Activated naive CD4-positive, alpha-beta T cell treated with anti-CD3 and anti-CD28 coated beads, Interleukin-2, amount 50 U/mL, for 16 hours (primary cell): Measurements from ENCODE around the gene AKT1.

Experiments used
- DNase-seq: peaks from one replicate; pipeline ENCODE4 v3.0.0-alpha.2; 2020

The AKT1 gene

DNA sequence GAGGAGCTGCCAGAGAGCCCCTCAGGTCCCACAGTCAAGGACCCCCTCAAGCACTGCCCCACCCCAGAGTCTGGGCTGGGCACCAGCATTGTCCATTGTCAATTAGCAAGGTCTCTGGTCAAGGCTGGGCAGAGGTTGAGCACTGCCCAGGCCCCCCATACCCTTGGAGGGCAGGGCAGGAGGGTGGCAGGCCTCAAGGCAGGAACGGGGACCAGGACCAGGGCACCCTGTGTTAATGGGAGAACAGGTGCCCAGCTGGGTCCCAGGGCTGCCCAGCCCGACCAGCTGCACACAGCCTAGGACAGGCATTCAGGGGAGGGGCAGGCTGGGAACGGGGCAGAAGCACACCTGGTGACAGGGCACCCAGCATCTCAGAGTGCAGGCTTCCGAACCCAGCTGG, 24.2 kb downstream of the AKT1 start:
- DNase-seq = no peak

DNA sequence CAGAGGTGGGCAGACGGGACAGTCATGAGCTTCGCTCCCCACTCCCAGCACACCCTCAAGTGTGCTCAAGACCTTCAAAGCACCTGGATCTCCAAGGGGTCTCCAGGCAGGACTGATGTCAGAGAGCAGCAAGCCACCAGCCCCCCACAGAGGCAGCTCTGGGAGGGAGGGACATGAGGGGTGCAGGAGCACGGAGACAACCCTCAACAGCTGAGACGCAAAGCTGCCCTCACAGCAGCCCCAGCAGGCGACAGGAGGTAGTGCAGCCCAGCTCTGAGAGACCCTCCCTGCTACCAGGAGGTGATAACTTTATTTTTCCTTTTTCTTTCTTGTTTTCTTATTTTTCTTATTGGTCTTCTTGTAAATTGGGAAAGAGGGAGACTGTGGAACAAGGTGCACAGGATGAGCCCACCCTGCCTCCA, 24.7 kb downstream of the AKT1 start:
- DNase-seq = peak; percentile 44

DNA sequence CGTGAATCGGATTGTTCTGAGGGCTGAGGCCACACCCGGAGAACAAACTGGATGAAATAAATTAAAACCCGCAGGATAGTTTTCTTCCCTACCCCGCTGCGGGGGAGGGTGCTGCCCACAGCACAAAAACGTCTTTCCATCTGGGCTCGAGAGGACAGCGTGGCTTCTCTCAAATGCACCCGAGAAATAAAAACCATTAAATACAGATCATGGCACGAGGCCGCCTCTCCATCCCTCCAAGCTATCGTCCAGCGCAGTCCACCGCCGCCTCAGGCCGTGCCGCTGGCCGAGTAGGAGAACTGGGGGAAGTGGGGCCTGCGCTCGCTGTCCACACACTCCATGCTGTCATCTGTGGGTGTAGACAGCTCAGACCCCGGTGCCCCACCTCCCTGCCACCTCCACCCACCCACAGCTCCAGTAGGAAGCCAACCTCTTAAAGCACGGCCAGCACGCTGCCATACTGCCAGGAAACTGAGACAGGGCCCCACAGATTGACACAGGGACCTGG, 25.4 kb downstream of the AKT1 start:
- DNase-seq = no peak

DNA sequence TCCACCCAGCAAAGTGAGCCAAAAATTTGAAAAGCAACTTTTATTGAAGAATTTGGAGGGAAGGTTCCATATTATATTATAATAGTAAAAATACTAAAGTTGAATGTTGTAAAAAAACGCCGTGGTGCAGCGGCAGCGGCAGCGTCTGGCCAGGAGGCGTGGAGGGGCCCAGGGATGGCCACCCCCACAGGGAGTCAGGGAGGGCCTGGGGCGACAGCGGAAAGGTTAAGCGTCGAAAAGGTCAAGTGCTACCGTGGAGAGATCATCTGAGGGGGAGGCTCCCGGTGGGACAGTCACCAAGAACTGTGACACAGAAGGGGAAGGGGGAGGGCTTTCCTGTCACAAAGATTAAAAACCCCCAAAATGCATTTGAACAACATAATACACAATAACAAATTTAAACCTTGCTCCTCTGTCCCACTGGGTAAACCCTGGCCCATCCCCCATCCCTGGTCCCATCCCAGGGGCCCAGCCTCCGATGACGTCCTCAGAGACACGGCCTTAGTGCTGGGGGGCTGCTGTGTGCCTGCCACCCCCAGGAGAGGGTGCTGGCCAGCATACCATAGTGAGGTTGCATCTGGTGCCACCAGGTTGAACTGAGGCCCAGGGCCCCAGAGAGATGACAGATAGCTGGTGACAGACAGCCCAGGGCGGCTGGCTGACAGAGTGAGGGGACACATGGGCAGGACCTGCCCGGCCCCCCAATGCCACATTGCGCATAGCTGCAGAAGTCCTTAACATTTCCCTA, 26.1 kb downstream of the AKT1 start:
- no peak for DNase-seq

- DNase-seq = peak; percentile 90
Measured at GRCh38 chr14:104768437-104769323, 26.9 kb downstream of the AKT1 start.

GRCh38 chr14:104767634-104767918, 28.0 kb downstream of the AKT1 start:
- DNase-seq = no peak

- DNase-seq = no peak
Measured at GRCh38 chr14:104766863-104767633, 28.5 kb downstream of the AKT1 start.

DNA sequence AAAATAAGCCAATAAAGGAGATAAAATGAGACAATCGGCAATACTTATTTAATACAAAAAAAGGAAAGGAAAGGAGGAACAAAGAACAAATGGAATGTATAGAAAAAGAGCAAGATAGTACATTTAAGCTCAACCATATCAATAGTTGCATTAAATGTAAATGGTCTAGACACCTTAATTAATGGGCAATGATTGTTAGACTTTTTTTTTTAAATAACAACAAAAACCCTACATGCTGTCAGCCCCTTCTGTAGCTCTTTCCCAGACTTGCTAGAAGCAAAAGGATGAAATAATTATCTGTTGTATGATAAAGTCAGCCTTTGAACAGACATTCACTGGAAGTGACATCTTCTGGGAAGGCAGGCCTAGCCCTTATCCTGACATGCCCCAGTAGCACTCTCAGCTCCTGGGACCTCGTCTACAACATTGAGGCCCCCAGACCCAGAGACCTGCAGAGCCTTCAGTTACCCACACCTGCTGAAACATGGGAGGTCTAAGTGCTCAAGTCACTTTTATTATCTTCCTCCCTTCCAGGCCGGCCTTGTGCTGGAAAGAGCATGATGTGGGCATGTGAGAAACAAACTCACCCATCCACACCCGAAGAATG, 29.2 kb downstream of the AKT1 start:
- no peak for DNase-seq

GRCh38 chr14:104765517-104765916, 30.0 kb downstream of the AKT1 start:
- no peak for DNase-seq

- DNase-seq = no peak
Measured at GRCh38 chr14:104758981-104759969, 36.3 kb downstream of the AKT1 start.

DNA sequence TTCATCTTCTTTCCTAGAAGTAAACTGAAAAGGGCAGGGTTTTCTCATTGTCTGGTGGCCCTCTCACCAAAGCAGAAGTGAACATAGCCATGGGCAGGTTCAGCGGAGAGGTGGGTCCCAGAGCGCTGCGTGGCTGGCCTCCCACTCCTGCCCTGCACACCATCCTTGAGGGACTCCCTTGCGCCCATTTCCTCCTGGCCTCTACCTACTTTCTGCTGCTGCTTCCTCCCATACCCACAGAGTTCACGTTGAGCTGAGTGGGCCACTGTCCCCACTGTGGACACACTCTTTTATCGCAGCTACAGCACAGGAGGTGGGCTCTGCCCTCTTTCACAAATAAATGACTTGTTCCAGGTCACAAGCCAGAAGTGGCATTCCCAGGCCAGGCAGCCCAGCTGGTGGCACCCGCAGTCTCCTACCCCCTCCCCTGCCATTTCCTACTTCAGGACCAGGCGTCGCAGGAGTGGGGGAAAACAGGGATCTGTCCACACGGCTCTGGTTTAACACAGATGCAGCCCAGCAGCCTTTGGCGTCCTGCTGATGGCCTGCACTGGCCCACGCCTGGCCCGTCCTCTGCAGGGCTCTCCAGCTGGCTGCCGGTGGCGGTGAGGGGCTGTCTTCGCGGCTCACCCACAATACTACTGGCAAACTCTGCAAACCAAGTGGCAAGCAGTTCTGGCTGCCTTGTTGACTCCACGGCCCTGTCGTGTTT, 37.7 kb downstream of the AKT1 start:
- no peak for DNase-seq

DNA sequence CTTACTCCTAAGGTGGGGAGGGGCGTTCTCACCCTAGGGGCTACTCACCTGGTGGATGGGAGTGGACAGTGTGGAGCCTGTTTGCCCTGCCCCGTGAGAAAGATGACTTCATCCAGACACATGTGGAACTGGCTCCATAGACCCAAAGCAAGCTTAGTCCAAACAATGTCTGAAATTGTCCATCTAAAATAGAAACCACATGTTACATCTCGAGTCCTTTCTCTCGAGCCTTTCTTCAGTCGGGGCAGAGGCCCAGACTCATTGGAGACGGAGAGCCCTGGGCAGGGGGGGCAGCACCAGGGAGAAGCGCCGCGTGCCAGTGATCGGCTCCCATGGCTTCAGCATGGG, 38.3 kb downstream of the AKT1 start:
- no peak for DNase-seq

- DNase-seq = no peak
Measured at GRCh38 chr14:104756477-104757237, 38.9 kb downstream of the AKT1 start.

- no peak for DNase-seq
Measured at GRCh38 chr14:104755621-104756020, 39.9 kb downstream of the AKT1 start.

DNA sequence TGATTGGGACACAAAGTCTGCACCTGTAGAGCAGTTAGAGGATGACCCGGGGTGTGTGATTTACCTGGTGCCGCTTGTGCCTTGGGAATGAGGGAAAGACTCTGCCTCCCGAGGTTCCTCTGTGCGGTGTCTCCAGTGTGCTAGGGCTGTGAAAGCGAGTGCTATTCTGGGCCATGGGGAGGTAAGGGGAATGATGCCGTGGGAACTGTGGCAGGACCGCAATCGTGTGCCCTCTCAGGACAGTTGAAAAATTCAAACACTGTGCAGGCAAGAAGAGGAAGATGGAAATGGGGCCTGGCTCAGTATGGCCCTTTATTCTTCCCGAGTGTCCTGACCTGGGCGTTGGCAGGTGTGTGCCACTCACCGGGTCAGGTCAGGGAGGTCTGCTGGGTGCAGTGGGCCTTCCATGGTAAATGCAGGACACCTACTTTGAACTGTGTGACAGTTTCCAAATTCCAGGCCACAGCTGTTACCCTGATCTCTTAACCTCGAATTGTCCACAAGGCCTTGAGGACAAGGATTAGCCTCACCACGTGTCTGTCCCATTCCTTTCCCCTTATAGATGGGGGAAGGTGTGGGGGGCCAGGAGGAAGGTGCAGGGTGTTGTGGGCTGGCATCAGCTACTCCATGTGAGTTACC, 41.2 kb downstream of the AKT1 start:
- no peak for DNase-seq

GRCh38 chr14:104753528-104754212, 41.9 kb downstream of the AKT1 start:
- no peak for DNase-seq

DNA sequence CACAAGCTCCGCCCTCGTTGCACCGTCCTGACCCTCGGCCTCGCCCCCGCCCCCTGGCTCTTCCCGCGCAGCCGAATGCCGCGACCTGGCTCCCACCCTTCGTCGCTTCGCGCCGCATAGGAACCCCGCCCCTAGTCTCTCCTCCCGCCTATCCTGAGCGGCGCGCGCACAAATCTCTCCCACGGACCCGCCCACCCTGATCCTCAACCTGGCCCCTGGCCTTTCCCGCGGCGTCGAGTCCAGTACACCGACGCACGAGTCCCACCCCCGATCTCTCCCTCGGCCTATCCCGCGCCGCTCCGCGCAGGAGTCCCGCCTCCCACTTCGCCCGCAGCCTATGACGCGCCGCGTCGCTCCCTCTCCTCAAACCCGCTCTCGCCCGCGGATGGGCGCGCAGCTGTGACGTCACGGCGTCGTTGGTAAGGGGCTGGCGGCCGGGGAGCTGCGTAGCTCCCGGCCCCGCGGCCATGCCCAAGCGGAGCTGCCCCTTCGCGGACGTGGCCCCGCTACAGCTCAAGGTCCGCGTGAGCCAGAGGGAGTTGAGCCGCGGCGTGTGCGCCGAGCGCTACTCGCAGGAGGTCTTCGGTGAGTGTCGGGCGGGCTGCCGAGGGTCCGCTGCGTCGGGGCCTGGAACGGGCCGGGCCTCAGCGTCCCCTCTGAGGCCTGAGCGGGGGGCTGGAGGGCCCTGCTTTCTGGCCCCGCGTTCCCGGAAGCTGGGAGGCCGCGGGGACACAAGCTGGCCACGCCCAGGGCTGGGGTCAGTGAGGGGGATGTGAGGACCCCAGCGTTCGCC, 42.6 kb downstream of the AKT1 start, which contains the start of gene SIVA1:
Gene SIVA1 (plus strand): TSS at position 413 of the 793 bp plus-strand sequence. CDS start 55 bp downstream, at position 468.
- DNase-seq = peak; percentile 100

DNA sequence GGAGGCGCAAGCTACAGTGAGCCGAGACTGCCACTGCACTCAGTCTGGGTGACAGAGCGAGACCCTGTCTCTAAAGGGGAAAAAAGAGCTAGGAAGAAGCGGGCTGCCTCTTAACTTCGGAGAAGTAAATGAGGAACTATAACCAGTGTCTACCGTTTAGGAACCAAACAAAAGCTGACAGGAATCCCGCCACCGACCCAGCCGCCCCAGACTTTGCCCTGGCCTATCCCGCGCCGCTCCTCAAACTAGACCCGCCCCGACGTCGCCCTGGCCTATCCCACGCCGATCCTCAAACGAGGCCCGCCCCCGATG, 43.2 kb downstream of the AKT1 start:
- no peak for DNase-seq
